ENCODE results near the gene ATF7.
A peak's percentile ranks its signal among the peaks of the same experiment; 100 is the strongest.
"Not testable (repeated sequence)": the region's sequence is repeated elsewhere in the genome, so short reads cannot be mapped to it uniquely, and the experiment has no call there.

ATF7 gene

GRCh38 chr12:53551889-53552291 is 74.3 kb downstream of the ATF7 start:
- no peak for DNase-seq (ENCODE audit: extremely low read depth, low read depth)

GRCh38 chr12:53550595-53550994 is 75.6 kb downstream of the ATF7 start:
- no peak for DNase-seq (ENCODE audit: extremely low read depth, low read depth)
- no peak for TF ChIP-seq CTCF (IDR thresholded peaks at IDR 0.05; ENCODE audit: low read depth, low read length)

More at GRCh38 chr12:53551889-53552291, 74.3 kb downstream of the ATF7 start:
- no peak for TF ChIP-seq CTCF (IDR thresholded peaks at IDR 0.05; ENCODE audit: low read depth, low read length)

GRCh38 chr12:53550131-53550530 is 76.1 kb downstream of the ATF7 start:
- DNase-seq (ENCODE audit: extremely low read depth, low read depth), result not testable (repeated sequence)

GRCh38 chr12:53548354-53548753 is 77.8 kb downstream of the ATF7 start:
- DNase-seq (ENCODE audit: extremely low read depth, low read depth), result not testable (repeated sequence)

GRCh38 chr12:53543539-53543938 is 82.6 kb downstream of the ATF7 start:
- peak; percentile 47 for DNase-seq (ENCODE audit: extremely low read depth, low read depth)
- TF ChIP-seq CTCF (IDR thresholded peaks at IDR 0.05; ENCODE audit: low read depth, low read length), result peak; percentile 92

- DNase-seq (ENCODE audit: extremely low read depth, low read depth), result no peak
- TF ChIP-seq CTCF (IDR thresholded peaks at IDR 0.05; ENCODE audit: low read depth, low read length), result no peak
Observed at GRCh38 chr12:53539526-53539925, 86.7 kb downstream of the ATF7 start.

GRCh38 chr12:53538209-53538689 is 87.9 kb downstream of the ATF7 start:
- DNase-seq (ENCODE audit: extremely low read depth, low read depth), result peak; percentile 41
- TF ChIP-seq CTCF (IDR thresholded peaks at IDR 0.05; ENCODE audit: low read depth, low read length), result no peak

GRCh38 chr12:53536962-53537361 is 89.2 kb downstream of the ATF7 start:
- no peak for DNase-seq (ENCODE audit: extremely low read depth, low read depth)
- no peak for TF ChIP-seq CTCF (IDR thresholded peaks at IDR 0.05; ENCODE audit: low read depth, low read length)

Data from AG09319 (cell line).